PC-3 (cell line): ENCODE data around the gene NLE1. TPM values are rescaled to one million over a fixed set of nuclear protein-coding genes. Genes with fewer than 3 reads are reported as not detected.
A peak's percentile ranks its signal among the peaks of the same experiment; 100 is the strongest.
"Not testable (repeated sequence)": the region's sequence is repeated elsewhere in the genome, so short reads cannot be mapped to it uniquely, and the experiment has no call there.

ENCODE experiments used
- ATAC-seq: fragments of 200-7000 bp; cut with Tn5 transposase; 2 replicates; pipeline ENCODE4 v1.9.1; 2020; ENCODE audit warnings: mild to moderate bottlenecking, moderate library complexity
- BruUV-seq: library from RNA; stranded (reverse); fragments of 400-500 nt; replicated peaks from 2 replicates; lab custom pipeline; 2021; lab: Mats Ljungman, UMichigan
- CTCF ChIA-PET: fragments of 300-600 bp; sonication (Branson Sonifier 250); formaldehyde crosslinking; loops from one replicate; lab custom pipeline; 2022; ENCODE audit warnings: antibody characterized with exemption; lab: Charles Lee
- POLR2A ChIA-PET: fragments of 300-600 bp; sonication (Branson Sonifier 250); formaldehyde crosslinking; loops from one replicate; lab custom pipeline; 2022; ENCODE audit warnings: antibody characterized with exemption; ENCODE audit not compliant: unreplicated experiment; lab: Charles Lee
- DNase-seq: peaks from one replicate; pipeline ENCODE4 v3.0.0-alpha.2; 2015
- H2AFZ ChIP-seq: fragments of 300-600 bp; sonication (generic); 2 replicates; pipeline ENCODE4 v1.6.0; 2016; ENCODE audit warnings: antibody characterized with exemption, low read length
- H3F3A ChIP-seq: fragments of 300-600 bp; sonication (generic); one replicate; pipeline ENCODE4 v1.6.0; 2017; ENCODE audit warnings: antibody characterized with exemption, low read length, control low read depth, mild to moderate bottlenecking; ENCODE audit not compliant: unreplicated experiment
- H3K27ac ChIP-seq: fragments of 300-600 bp; sonication (generic); 2 replicates; pipeline ENCODE4 v1.5.1; 2016; ENCODE audit warnings: mild to moderate bottlenecking, low read length
- H3K27me3 ChIP-seq: fragments of 300-600 bp; sonication (generic); 2 replicates; pipeline ENCODE4 v1.6.1; 2016; ENCODE audit warnings: low read length, mixed read lengths
- H3K36me3 ChIP-seq: fragments of 300-600 bp; sonication (generic); 2 replicates; pipeline ENCODE4 v1.6.1; 2016; ENCODE audit warnings: low read depth, mixed run types, low read length, mixed read lengths
- H3K4me1 ChIP-seq: fragments of 300-600 bp; sonication (generic); 2 replicates; pipeline ENCODE4 v1.5.1; 2016; ENCODE audit warnings: low read length; ENCODE audit not compliant: insufficient read depth
- H3K4me2 ChIP-seq: fragments of 300-600 bp; sonication (generic); 2 replicates; pipeline ENCODE4 v1.6.0; 2016; ENCODE audit warnings: low read length
- H3K4me3 ChIP-seq: fragments of 300-600 bp; sonication (generic); 2 replicates; pipeline ENCODE4 v1.5.1; 2016; ENCODE audit warnings: mild to moderate bottlenecking, low read length, mixed read lengths
- H3K79me2 ChIP-seq: fragments of 300-600 bp; sonication (generic); 2 replicates; pipeline ENCODE4 v1.6.1; 2017; ENCODE audit warnings: low read length, mixed read lengths
- H3K9ac ChIP-seq: fragments of 300-600 bp; sonication (generic); 2 replicates; pipeline ENCODE4 v1.6.0; 2016; ENCODE audit warnings: mild to moderate bottlenecking, low read length
- H3K9me2 ChIP-seq: fragments of 300-600 bp; sonication (generic); replicated peaks from 2 replicates; pipeline ENCODE4 v1.6.1; 2016; ENCODE audit warnings: mixed run types, low read length, mixed read lengths
- H3K9me3 ChIP-seq: fragments of 300-600 bp; sonication (generic); 2 replicates; pipeline ENCODE4 v1.6.1; 2016; ENCODE audit warnings: low read length, mixed read lengths
- H4K20me1 ChIP-seq: fragments of 300-600 bp; sonication (generic); 2 replicates; pipeline ENCODE4 v1.6.1; 2016; ENCODE audit warnings: low read length, mixed read lengths
- EZH2 ChIP-seq: fragments of 300-600 bp; sonication (generic); IDR thresholded peaks from one replicate; pipeline ENCODE4 v1.6.1; 2017; ENCODE audit warnings: antibody characterized with exemption, mild to moderate bottlenecking, low read length; ENCODE audit not compliant: unreplicated experiment
- EZH2phosphoT487 ChIP-seq: fragments of 300-600 bp; sonication (generic); IDR thresholded peaks from 2 replicates; pipeline ENCODE4 v1.6.1; 2018; ENCODE audit warnings: mild to moderate bottlenecking, antibody characterized with exemption, low read length, borderline replicate concordance
- intact Hi-C: fragments of 100-400 bp; cut with micrococcal nuclease; formaldehyde crosslinking; loops from 2 replicates; pipeline ENCODE4 v1.9.0; 2023
- total RNA-seq: library from RNA; depleted of rRNA; stranded (reverse); fragments of >200 nt; gene quantifications from 2 replicates; pipeline ENCODE4 v1.2.3, GENCODE V29; 2014
- TF ChIP-seq, protein P1 (sequence below): fragments of 300-600 bp; sonication (generic); conservative IDR thresholded peaks from 2 replicates; pipeline ENCODE4 v1.5.1; 2017; ENCODE audit warnings: antibody characterized with exemption, low read depth, mild to moderate bottlenecking, low read length

NLE1 gene
- total RNA-seq, 1 experiment from 2014 or later: 18.6 TPM

DNA sequence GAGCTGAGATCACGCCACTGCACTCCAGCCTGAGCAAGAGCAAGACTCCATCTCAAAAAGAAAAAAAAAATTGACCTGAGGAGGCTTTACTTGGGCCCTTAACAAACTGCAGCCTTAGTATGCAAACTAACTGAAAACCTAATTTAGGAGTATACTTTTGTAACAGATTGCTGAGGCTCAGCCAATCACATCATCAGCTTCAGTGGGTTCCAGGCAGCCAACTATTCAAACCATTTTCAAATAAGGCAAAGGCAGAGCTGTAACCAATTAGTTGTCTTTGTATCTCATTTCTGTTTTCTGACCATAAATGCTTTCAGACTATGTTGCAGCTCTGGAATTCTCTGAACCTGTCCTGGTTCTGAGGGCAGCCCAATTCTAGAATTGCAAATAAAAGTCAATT, 46.4 kb downstream of the NLE1 start:
- no peak overlapping the region for H3K4me3 ChIP-seq
- H3K4me1 ChIP-seq: peaks cover 6% of the 10 kb centered on the region
- BruUV-seq: no TSS peak
- H3K27me3 ChIP-seq: no peaks in the 10 kb centered on the region
- no peak for ATAC-seq
- no peak overlapping the region for H2AFZ ChIP-seq
- no peak overlapping the region for H3K9ac ChIP-seq
- ChIA-PET POLR2A (no interaction called here), CTCF (no interaction called here)
- intact Hi-C loops: no loop called here
- no peaks in the 10 kb centered on the region for H3K9me2 ChIP-seq
- peaks cover 9% of the 10 kb centered on the region; the same call in 1 of the 2 replicates for H3K36me3 ChIP-seq
- no peak overlapping the region for H3K4me2 ChIP-seq
- no peak for DNase-seq
- no peaks in the 10 kb centered on the region for H3K9me3 ChIP-seq
- peak overlapping the region; percentile 93 for H3K27ac ChIP-seq
- TF ChIP-seq EZH2 (no peak), EZH2phosphoT487 (no peak)
- TF ChIP-seq, protein P1, sequence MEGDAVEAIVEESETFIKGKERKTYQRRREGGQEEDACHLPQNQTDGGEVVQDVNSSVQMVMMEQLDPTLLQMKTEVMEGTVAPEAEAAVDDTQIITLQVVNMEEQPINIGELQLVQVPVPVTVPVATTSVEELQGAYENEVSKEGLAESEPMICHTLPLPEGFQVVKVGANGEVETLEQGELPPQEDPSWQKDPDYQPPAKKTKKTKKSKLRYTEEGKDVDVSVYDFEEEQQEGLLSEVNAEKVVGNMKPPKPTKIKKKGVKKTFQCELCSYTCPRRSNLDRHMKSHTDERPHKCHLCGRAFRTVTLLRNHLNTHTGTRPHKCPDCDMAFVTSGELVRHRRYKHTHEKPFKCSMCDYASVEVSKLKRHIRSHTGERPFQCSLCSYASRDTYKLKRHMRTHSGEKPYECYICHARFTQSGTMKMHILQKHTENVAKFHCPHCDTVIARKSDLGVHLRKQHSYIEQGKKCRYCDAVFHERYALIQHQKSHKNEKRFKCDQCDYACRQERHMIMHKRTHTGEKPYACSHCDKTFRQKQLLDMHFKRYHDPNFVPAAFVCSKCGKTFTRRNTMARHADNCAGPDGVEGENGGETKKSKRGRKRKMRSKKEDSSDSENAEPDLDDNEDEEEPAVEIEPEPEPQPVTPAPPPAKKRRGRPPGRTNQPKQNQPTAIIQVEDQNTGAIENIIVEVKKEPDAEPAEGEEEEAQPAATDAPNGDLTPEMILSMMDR: no peak
- no peaks in the 10 kb centered on the region for H4K20me1 ChIP-seq
- no peaks in the 10 kb centered on the region for H3F3A ChIP-seq
- H3K79me2 ChIP-seq: no peaks in the 10 kb centered on the region

DNA sequence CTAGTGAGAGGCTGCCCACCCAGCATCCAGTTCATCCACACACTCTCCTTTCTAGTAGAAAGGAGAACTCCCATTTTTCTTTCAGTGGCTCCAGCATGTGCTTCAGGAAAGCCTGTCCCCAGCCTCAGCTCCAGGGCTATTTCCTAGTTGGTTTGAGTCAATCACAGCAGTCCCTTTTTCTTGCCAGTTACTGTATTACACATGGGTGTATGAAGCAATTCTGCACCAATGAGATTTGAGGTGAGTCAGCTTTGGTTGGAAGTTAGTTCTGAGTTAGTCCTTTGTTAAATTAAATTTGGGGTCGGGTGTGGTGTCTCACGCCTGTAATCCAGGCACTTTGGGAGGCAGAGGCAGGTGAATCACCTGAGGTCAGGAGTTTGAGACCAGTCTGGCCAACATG, 47.2 kb downstream of the NLE1 start:
- Histone ChIP-seq H4K20me1 (no peaks in the 10 kb centered on the region), H3K9me2 (no peaks in the 10 kb centered on the region), H3F3A (no peaks in the 10 kb centered on the region), H3K36me3 (peaks cover 3% of the 10 kb centered on the region; the same call in 1 of the 2 replicates), H3K79me2 (no peaks in the 10 kb centered on the region), H3K27ac (peak overlapping the region; percentile 93), H2AFZ (peak overlapping the region; percentile 52; the same call in 1 of the 2 replicates), H3K4me3 (no peak overlapping the region), H3K4me1 (peaks cover 10% of the 10 kb centered on the region), H3K9ac (peak overlapping the region; percentile 63), H3K9me3 (no peaks in the 10 kb centered on the region), H3K4me2 (no peak overlapping the region), H3K27me3 (no peaks in the 10 kb centered on the region)
- peak; percentile 79 for ATAC-seq
- BruUV-seq: no TSS peak
- TF ChIP-seq EZH2 (no peak), EZH2phosphoT487 (no peak)
- TF ChIP-seq, protein P1: no peak
- POLR2A ChIA-PET: interaction anchor here (0.6 kb wide), 1 partner anchor 14 kb away, joined by 6 read pairs; no protein-coding TSS in a partner anchor
- peak; percentile 83 for DNase-seq
- CTCF ChIA-PET: no interaction called here
- intact Hi-C loops: no loop called here

DNA sequence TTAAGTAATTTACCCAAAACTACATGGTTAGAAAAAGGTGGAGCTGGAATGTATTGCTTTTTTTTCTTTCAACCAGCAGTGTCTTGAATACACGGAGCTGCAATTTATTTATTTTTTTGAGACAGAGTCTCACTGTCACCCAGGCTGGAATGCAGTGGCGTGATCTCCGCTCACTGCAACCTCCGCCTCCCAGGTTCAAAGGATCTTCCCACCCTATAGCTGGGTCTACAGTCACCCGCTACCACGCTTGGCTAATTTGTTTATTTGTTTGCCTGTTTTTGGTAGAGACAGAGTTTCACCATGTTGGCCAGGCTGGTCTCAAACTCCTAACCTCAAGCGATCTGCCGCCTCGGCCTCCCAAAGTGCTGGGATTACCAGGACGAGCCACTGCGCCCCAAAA, 51.4 kb downstream of the NLE1 start:
- H3K9me3 ChIP-seq, H3K27ac ChIP-seq, intact Hi-C loops, H3K27me3 ChIP-seq, H3K9ac ChIP-seq, DNase-seq, H2AFZ ChIP-seq, H3K36me3 ChIP-seq, CTCF ChIA-PET, POLR2A ChIA-PET, H3K9me2 ChIP-seq, H3F3A ChIP-seq, ATAC-seq, H4K20me1 ChIP-seq, BruUV-seq, H3K4me3 ChIP-seq, H3K4me2 ChIP-seq: not testable (repeated sequence)
- H3K79me2 ChIP-seq: peaks cover 32% of the 10 kb centered on the region
- peaks cover 36% of the 10 kb centered on the region for H3K4me1 ChIP-seq
